ENCODE results near the gene G6PC3.

The G6PC3 gene

GRCh38 chr17:44044071-44044470 lies 26.5 kb upstream of the G6PC3 start:
- TF ChIP-seq NFIC (IDR thresholded peaks at IDR 0.05) (no peak), MAX (IDR thresholded peaks at IDR 0.05) (no peak), EGR1 (IDR thresholded peaks at IDR 0.05) (no peak), TCF12 (IDR thresholded peaks at IDR 0.05; ENCODE audit: low read depth) (no peak), USF1 (IDR thresholded peaks at IDR 0.05) (no peak), ZBTB7A (IDR thresholded peaks at IDR 0.05; ENCODE audit: low read depth) (no peak), REST (IDR thresholded peaks at IDR 0.05; ENCODE audit: low read depth) (no peak), TAF1 (IDR thresholded peaks at IDR 0.05; ENCODE audit: low read depth) (no peak), YY1 (IDR thresholded peaks at IDR 0.05; ENCODE audit: low read depth) (no peak), CEBPB (IDR thresholded peaks at IDR 0.05) (no peak), EP300 (IDR thresholded peaks at IDR 0.05; ENCODE audit: borderline replicate concordance) (no peak), FOXM1 (IDR thresholded peaks at IDR 0.05; ENCODE audit: borderline replicate concordance, low read depth) (no peak)

- TF ChIP-seq TEAD4 (IDR thresholded peaks at IDR 0.05) (no peak), TAF1 (IDR thresholded peaks at IDR 0.05; ENCODE audit: low read depth) (no peak), REST (IDR thresholded peaks at IDR 0.05; ENCODE audit: low read depth) (no peak), MAX (IDR thresholded peaks at IDR 0.05) (no peak), ZBTB7A (IDR thresholded peaks at IDR 0.05; ENCODE audit: low read depth) (no peak), NFIC (IDR thresholded peaks at IDR 0.05) (no peak), FOXM1 (IDR thresholded peaks at IDR 0.05; ENCODE audit: borderline replicate concordance, low read depth) (no peak), USF1 (IDR thresholded peaks at IDR 0.05) (no peak), TCF12 (IDR thresholded peaks at IDR 0.05; ENCODE audit: low read depth) (no peak), YY1 (IDR thresholded peaks at IDR 0.05; ENCODE audit: low read depth) (no peak), CEBPB (IDR thresholded peaks at IDR 0.05) (no peak), CREB1 (IDR thresholded peaks at IDR 0.05; ENCODE audit: low read depth) (no peak), RAD21 (IDR thresholded peaks at IDR 0.05; ENCODE audit: low read depth) (no peak), EP300 (IDR thresholded peaks at IDR 0.05; ENCODE audit: borderline replicate concordance) (no peak), EGR1 (IDR thresholded peaks at IDR 0.05) (no peak)
Observed at GRCh38 chr17:44045486-44045885, 25.0 kb upstream of the G6PC3 start.

- TF ChIP-seq YY1 (IDR thresholded peaks at IDR 0.05; ENCODE audit: low read depth) (no peak), NFIC (IDR thresholded peaks at IDR 0.05) (no peak), CREB1 (IDR thresholded peaks at IDR 0.05; ENCODE audit: low read depth) (no peak), TAF1 (IDR thresholded peaks at IDR 0.05; ENCODE audit: low read depth) (no peak), TEAD4 (IDR thresholded peaks at IDR 0.05) (no peak), RAD21 (IDR thresholded peaks at IDR 0.05; ENCODE audit: low read depth) (no peak), EGR1 (IDR thresholded peaks at IDR 0.05) (no peak), MAX (IDR thresholded peaks at IDR 0.05) (no peak), FOXM1 (IDR thresholded peaks at IDR 0.05; ENCODE audit: borderline replicate concordance, low read depth) (no peak), TCF12 (IDR thresholded peaks at IDR 0.05; ENCODE audit: low read depth) (no peak)
Observed at GRCh38 chr17:44049294-44050060, 21.1 kb upstream of the G6PC3 start.

GRCh38 chr17:44053125-44053872 lies 17.2 kb upstream of the G6PC3 start:
- TF ChIP-seq YY1 (IDR thresholded peaks at IDR 0.05; ENCODE audit: low read depth) (no peak), CEBPB (IDR thresholded peaks at IDR 0.05) (no peak), TCF12 (IDR thresholded peaks at IDR 0.05; ENCODE audit: low read depth) (no peak), CREB1 (IDR thresholded peaks at IDR 0.05; ENCODE audit: low read depth) (no peak), EGR1 (IDR thresholded peaks at IDR 0.05) (no peak), USF1 (IDR thresholded peaks at IDR 0.05) (no peak), NFIC (IDR thresholded peaks at IDR 0.05) (no peak), TAF1 (IDR thresholded peaks at IDR 0.05; ENCODE audit: low read depth) (no peak), RAD21 (IDR thresholded peaks at IDR 0.05; ENCODE audit: low read depth) (no peak), EP300 (IDR thresholded peaks at IDR 0.05; ENCODE audit: borderline replicate concordance) (no peak), ZBTB7A (IDR thresholded peaks at IDR 0.05; ENCODE audit: low read depth) (no peak), TEAD4 (IDR thresholded peaks at IDR 0.05) (no peak)
